Caki2 (cell line): ENCODE measurements around the gene SURF2. TPM values are rescaled to one million over a fixed set of nuclear protein-coding genes. Genes with fewer than 3 reads are reported as not detected.
A peak's percentile ranks its signal among the peaks of the same experiment; 100 is the strongest.
"Not testable (repeated sequence)": the region's sequence is repeated elsewhere in the genome, so short reads cannot be mapped to it uniquely, and the experiment has no call there.

Experiments
- DNase-seq: peaks from one replicate; pipeline ENCODE4 v3.0.0-alpha.2; 2015; ENCODE audit warnings: low read depth
- in situ Hi-C: cut with HindIII; loops from 2 replicates; pipeline ENCODE4 v1.10.0; 2016; ENCODE audit warnings: low sequenced_read_pairs, low pct_unique_long_range_greater_than_20kb, mixed read lengths
- total RNA-seq: library from RNA; depleted of rRNA; stranded (reverse); fragments of >200 nt; shearing (Covaris generic); gene quantifications from 2 replicates; pipeline ENCODE4 v1.2.3, GENCODE V29; 2014; ENCODE audit warnings: low replicate concordance; rRNA removed

SURF2 gene
- total RNA-seq = 13.6 and 26.0 TPM in 2 replicates

- in situ Hi-C loops = no loop called here
- peak; percentile 41 for DNase-seq
These were observed at the start of gene SURF2, which contains the start of gene SURF1 for GRCh38 chr9:133356391-133357091. SURF2 (plus strand) TSS chr9:133356550; CDS start chr9:133356593, 43 bp downstream. SURF1 (minus strand) TSS chr9:133356487; CDS start chr9:133356453, 34 bp downstream.

GRCh38 chr9:133307301-133307700 is 49.0 kb upstream of the SURF2 start:
- DNase-seq = no peak
- in situ Hi-C loops = no loop called here

GRCh38 chr9:133309608-133310007 is 46.7 kb upstream of the SURF2 start:
- no peak for DNase-seq
- in situ Hi-C loops = no loop called here

GRCh38 chr9:133315997-133316396 is 40.4 kb upstream of the SURF2 start:
- in situ Hi-C loops = no loop called here
- DNase-seq = no peak

GRCh38 chr9:133317551-133317950 is 38.8 kb upstream of the SURF2 start:
- DNase-seq, in situ Hi-C loops: not testable (repeated sequence)

- in situ Hi-C loops = no loop called here
- DNase-seq = no peak
These were observed 35.9 kb upstream of the SURF2 start for GRCh38 chr9:133320421-133320881.

- in situ Hi-C loops = no loop called here
- no peak for DNase-seq
These were observed 34.9 kb upstream of the SURF2 start for GRCh38 chr9:133321411-133321935.

GRCh38 chr9:133322701-133323100 is 33.6 kb upstream of the SURF2 start:
- in situ Hi-C loops = no loop called here
- DNase-seq = no peak

GRCh38 chr9:133323211-133323610 is 33.1 kb upstream of the SURF2 start:
- DNase-seq = no peak
- in situ Hi-C loops = no loop called here

GRCh38 chr9:133323991-133324703 is 32.2 kb upstream of the SURF2 start:
- no peak for DNase-seq
- in situ Hi-C loops = no loop called here

- in situ Hi-C loops, DNase-seq: not testable (repeated sequence)
These were observed 29.3 kb upstream of the SURF2 start for GRCh38 chr9:133327021-133327420.

GRCh38 chr9:133327834-133328484 is 28.4 kb upstream of the SURF2 start:
- no peak for DNase-seq
- in situ Hi-C loops = no loop called here

GRCh38 chr9:133329306-133330156 is 26.8 kb upstream of the SURF2 start:
- peak; percentile 56 for DNase-seq
- in situ Hi-C loops = not testable (repeated sequence)

- in situ Hi-C loops = no loop called here
- no peak for DNase-seq
These were observed 25.1 kb upstream of the SURF2 start for GRCh38 chr9:133331221-133331620.

- no peak for DNase-seq
- in situ Hi-C loops = no loop called here
These were observed 24.5 kb upstream of the SURF2 start for GRCh38 chr9:133331641-133332380.

- in situ Hi-C loops = no loop called here
- DNase-seq = no peak
These were observed 24.0 kb upstream of the SURF2 start for GRCh38 chr9:133332381-133332730.

- in situ Hi-C loops = no loop called here
- no peak for DNase-seq
These were observed 23.3 kb upstream of the SURF2 start for GRCh38 chr9:133333011-133333410.
